Stimulated activated CD8-positive, alpha-beta memory T cell treated with anti-CD3 and anti-CD28 coated beads, Interleukin-4, amount 100 ng/mL, for 24 hours (primary cell): ENCODE results near the gene PPP1R3D.
"Not testable (repeated sequence)": the region's sequence is repeated elsewhere in the genome, so short reads cannot be mapped to it uniquely, and the experiment has no call there.

Source experiments
- DNase-seq: peaks from one replicate; pipeline ENCODE4 v3.0.0-alpha.2; 2020; ENCODE audit warnings: low read depth

The PPP1R3D gene

DNA sequence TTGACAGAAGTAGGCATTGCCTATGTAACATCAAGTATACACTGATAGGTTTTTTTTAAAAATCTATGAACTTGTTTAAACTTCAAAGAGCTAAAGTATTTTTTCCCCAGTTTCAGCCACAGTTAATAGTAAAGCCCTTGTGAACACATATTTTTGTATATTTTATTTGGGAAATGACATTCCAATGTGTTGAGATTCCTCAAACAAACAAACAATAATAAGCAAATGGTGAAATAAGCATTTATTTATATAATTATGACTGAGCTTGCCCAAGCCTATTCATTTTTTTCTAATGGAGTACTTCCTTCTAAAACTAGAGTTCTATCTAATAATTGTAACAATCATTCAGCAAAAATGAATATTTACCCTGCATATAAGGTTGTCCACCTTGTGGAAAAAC is 19.2 kb downstream of the PPP1R3D start:
- DNase-seq: no peak

DNA sequence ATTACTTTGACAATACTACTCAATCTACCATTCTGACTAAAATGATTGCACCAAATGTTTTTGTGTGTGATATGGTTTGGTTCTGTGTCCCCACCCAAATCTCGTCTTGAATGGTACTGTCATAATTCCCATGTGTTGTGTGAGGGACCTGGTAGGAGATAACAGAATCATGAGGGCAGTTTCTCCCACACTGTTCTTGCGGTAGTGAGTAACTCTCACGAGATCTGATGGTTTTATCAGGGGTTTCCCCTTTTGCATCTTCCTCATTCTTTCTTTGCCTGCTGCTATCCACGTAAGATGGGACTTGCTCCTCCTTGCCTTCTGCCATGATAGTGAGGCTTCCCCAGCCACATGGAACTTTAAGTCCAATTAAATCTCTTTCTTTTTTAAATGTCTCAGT is 27.5 kb downstream of the PPP1R3D start:
- no peak for DNase-seq

GRCh38 chr20:59911041-59911440 is 29.1 kb downstream of the PPP1R3D start:
- DNase-seq: no peak

- no peak for DNase-seq
Observed at GRCh38 chr20:59908855-59909254, 31.2 kb downstream of the PPP1R3D start.

DNA sequence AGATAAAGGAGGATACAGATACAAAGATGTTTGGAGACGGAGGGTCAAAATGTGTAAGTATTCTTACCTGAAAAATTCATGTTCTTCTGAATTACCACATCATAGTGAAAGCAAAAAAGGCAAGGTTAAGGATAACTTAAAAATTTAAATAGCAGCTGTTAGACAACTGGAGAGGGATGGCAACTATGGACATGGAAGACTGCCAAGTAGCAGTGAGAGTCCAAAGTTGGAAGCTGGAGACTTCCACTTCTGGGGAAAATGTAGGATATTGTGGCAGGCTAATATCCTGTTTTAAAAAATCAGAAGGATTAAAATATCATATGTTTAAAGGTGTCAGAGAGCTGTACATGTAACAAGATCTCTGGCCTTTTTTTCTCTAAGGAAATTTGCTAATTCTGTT is 36.5 kb downstream of the PPP1R3D start:
- no peak for DNase-seq

- DNase-seq: no peak
Observed at GRCh38 chr20:59902470-59902869, 37.6 kb downstream of the PPP1R3D start.

- DNase-seq: no peak
Observed at GRCh38 chr20:59895908-59896307, 44.2 kb downstream of the PPP1R3D start.

DNA sequence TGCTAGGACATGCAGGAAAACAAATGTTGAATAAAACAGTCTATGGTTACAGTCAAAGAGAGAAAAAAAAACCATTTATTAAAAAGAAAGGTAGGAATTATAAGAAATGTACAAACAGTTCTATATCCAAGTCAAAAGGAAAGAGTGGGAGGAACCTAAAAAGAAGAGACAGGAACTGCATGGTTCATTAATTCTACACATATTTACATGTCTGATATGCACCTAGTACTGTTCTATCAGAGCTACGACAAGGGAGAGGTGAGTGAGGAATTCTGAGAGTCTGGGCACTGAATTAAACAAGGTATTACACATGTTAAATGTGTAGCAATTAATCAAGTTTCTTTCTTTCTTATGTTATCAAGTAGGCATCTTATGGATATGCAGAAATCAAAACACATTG is 48.5 kb downstream of the PPP1R3D start:
- DNase-seq: no peak

DNA sequence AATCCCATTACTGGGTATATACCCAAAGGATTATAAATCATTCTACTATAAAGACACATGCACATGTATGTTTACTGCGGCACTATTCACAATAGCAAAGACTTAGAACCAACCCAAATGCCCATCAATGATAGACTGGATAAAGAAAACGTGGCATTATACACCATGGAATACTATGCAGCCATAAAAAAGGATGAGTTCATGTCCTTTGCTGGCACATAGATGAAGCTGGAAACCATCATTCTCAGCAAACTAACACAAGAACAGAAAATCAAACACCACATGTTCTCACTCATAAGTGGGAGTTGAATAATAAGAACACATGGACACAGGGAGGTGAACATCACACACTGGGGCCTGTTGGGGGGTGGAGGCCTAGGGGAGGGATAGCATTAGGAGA is 50.1 kb downstream of the PPP1R3D start:
- DNase-seq: not testable (repeated sequence)

DNA sequence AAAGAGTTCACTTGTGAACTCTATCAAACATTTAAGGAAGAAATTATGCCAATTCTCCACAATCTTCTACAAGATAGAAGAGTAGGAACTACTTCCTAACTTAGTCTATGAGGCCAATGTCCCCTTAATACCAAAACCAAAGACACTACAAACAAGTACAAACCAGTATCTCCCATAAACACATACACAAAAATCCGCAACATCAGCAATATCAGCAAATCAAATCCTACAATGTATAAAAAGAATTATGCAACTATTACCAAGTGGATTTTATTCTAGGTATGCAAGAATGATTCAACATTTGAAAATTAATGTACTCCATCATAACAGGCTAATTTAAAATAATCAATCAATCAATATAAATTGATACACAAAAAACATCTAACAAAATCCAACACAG is 52.1 kb downstream of the PPP1R3D start:
- DNase-seq: no peak
